ENCODE data around the gene MAP7. TPM values are rescaled to one million over a fixed set of nuclear protein-coding genes. Genes with fewer than 3 reads are reported as not detected.

MAP7 gene
- total and polyA plus RNA-seq, 9 of the 15 experiments (the other 6 are each of a cell fraction or from before 2014, with no cell fraction given) = 0.76 to 7.7 (median 3.9) TPM

- TF ChIP-seq THAP12 (CRISPR knock-in tag; IDR thresholded peaks at IDR 0.05) = no peak
- TF ChIP-seq HEY1 (CRISPR knock-in tag; IDR thresholded peaks at IDR 0.05; ENCODE audit: borderline replicate concordance) = no peak
Observed at GRCh38 chr6:136362421-136363356, 187.5 kb downstream of the MAP7 start (continued).

GRCh38 chr6:136361787-136362186 lies 188.4 kb downstream of the MAP7 start:
- Histone ChIP-seq H3K9me1 (ENCODE audit: control insufficient read depth, insufficient read depth, low read length) (no peaks in the 10 kb centered on the region), H3K4me1 (replicated peaks in 1 of 2; ENCODE audit: control insufficient read depth in 2 of 2, insufficient read depth in 2 of 2, low read length in 2 of 2) (peaks cover 0 to 6% of the 10 kb centered on the region in 2 experiments; a peak in 2 of 5 replicates), H4K20me1 (replicated peaks; ENCODE audit: control insufficient read depth, insufficient read depth, low read length) (no peaks in the 10 kb centered on the region), H3K27ac (ENCODE audit: extremely low read depth, low read depth, low read length) (no peak overlapping the region), H3K27me3 (ENCODE audit: control insufficient read depth in 2 of 2, insufficient read depth in 2 of 2, low read length in 2 of 2) (peaks cover 6 to 26% of the 10 kb centered on the region in 2 experiments; a peak in 3 of 5 replicates), H3K36me3 (ENCODE audit: control insufficient read depth, insufficient read depth, low read length) (no peaks in the 10 kb centered on the region), H3K4me3 (no peak overlapping the region), H3K9ac (ENCODE audit: insufficient read depth in 1 of 2, low read depth in 2 of 2, low read length in 2 of 2) (no peak overlapping the region), H3K9me3 (replicated peaks; ENCODE audit: control insufficient read depth, insufficient read depth, low read depth, low read length) (no peaks in the 10 kb centered on the region), H3K4me2 (ENCODE audit: insufficient read depth, low read length) (no peak overlapping the region), H3K79me2 (ENCODE audit: control insufficient read depth, insufficient read depth, low read length) (no peaks in the 10 kb centered on the region), H2AFZ (ENCODE audit: low read depth, low read length) (no peak overlapping the region)
- FAIRE-seq (no peak), ATAC-seq (no peak), DNase-seq (ENCODE audit: extremely low read depth in 1 of 4, low spot score in 3 of 4) (no peak)
- BruUV-seq (replicated peaks) = no TSS peak
- intact Hi-C loops (cut with micrococcal nuclease) = no loop called here
- in situ Hi-C loops (cut with MboI) = no loop called here
- POLR2A ChIA-PET = interaction anchor here (1.4 kb wide), 1 partner anchor 18 kb away, joined by 3 read pairs; no protein-coding TSS in a partner anchor
- CTCF ChIA-PET (ENCODE audit: low intra/inter-chr PET ratio) = no interaction called here
- WGBS (ENCODE audit: insufficient coverage, low coverage, missing lambda C conversion rate) = 31% methylated on average over 2 of the region's 2 CpGs
- TF ChIP-seq MED1 (CRISPR knock-in tag; IDR thresholded peaks at IDR 0.05; ENCODE audit: borderline replicate concordance) = no peak
- TF ChIP-seq ZNF639 (CRISPR knock-in tag; conservative IDR thresholded peaks at IDR 0.05 in 1 of 2, IDR thresholded peaks at IDR 0.05 in 1 of 2) = no peak
- TF ChIP-seq MTA2 (IDR thresholded peaks at IDR 0.05; ENCODE audit: low read depth) = no peak
- TF ChIP-seq ZNF239 (CRISPR knock-in tag; IDR thresholded peaks at IDR 0.05) = no peak
- TF ChIP-seq CTBP1 (IDR thresholded peaks at IDR 0.05; ENCODE audit: borderline replicate concordance) = no peak
- no peak for TF ChIP-seq MYBL2 (IDR thresholded peaks at IDR 0.05; ENCODE audit: low read depth)
- no peak for TF ChIP-seq MYBL2 (CRISPR knock-in tag; IDR thresholded peaks at IDR 0.05; ENCODE audit: borderline replicate concordance)
- no peak for TF ChIP-seq ZNF518B (CRISPR knock-in tag; IDR thresholded peaks at IDR 0.05)
- no peak for TF ChIP-seq PHB2 (IDR thresholded peaks at IDR 0.05; ENCODE audit: low read depth)
- no peak for TF ChIP-seq ZSCAN32 (CRISPR knock-in tag; IDR thresholded peaks at IDR 0.05)
